Endothelial cell of umbilical vein (primary cell): ENCODE measurements around the gene ACOT7.

Experiments
- EZH2 ChIP-seq: IDR thresholded peaks from 2 replicates; pipeline ENCODE4 v1.6.1; 2012; ENCODE audit warnings: borderline replicate concordance, low read depth, mild to moderate bottlenecking, moderate library complexity, low read length, inconsistent platforms; ENCODE audit not compliant: severe bottlenecking
- POLR2A ChIP-seq: IDR thresholded peaks from 2 replicates; pipeline ENCODE4 v1.6.1; 2012; ENCODE audit warnings: low read depth, mild to moderate bottlenecking, control low read depth, low read length
- TF ChIP-seq, protein P1 (sequence below), 2 donors: IDR thresholded peaks; 1 replicate in 1 of 2; 2 replicates in 1 of 2; pipeline ENCODE4 v1.5.1; 2011; ENCODE audit warnings: low read length in 2 of 2, mild to moderate bottlenecking in 2 of 2, moderate library complexity in 2 of 2, control low read depth in 1 of 2, inconsistent platforms in 1 of 2, low read depth in 1 of 2; ENCODE audit not compliant: insufficient read depth in 1 of 2; ENCODE audit errors: extremely low read depth in 1 of 2

DNA sequence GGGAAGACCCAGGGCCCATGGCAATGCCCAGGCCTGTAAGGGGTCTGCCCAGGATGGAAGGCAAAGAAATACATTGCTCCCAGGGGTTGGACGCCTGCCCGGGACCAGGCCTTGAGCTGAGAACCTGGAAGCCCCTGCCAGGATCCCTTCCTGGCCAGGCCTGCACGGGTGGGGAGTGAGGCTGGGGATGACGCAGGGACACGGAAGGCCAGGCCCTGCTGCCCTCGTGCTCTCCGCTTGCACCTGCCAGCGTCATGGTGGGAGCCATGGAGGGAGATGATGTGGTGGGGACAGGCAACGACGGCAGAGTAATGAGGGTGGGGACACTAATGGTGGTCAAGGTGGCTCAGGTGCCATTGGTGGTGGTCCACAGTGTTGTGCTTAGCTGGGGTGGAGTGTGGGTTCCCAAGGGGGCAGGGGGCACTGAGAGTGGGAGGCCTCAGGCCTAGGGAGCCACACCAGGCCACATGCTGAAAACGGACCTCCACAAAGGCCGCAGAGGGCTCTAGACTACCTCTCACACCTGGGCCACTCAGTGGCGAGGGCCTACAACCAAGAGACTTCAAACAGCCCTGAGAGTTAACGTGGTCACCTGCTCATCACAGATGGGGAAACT, 145.3 kb downstream of the ACOT7 start:
- TF ChIP-seq POLR2A: no peak
- TF ChIP-seq, protein P1, sequence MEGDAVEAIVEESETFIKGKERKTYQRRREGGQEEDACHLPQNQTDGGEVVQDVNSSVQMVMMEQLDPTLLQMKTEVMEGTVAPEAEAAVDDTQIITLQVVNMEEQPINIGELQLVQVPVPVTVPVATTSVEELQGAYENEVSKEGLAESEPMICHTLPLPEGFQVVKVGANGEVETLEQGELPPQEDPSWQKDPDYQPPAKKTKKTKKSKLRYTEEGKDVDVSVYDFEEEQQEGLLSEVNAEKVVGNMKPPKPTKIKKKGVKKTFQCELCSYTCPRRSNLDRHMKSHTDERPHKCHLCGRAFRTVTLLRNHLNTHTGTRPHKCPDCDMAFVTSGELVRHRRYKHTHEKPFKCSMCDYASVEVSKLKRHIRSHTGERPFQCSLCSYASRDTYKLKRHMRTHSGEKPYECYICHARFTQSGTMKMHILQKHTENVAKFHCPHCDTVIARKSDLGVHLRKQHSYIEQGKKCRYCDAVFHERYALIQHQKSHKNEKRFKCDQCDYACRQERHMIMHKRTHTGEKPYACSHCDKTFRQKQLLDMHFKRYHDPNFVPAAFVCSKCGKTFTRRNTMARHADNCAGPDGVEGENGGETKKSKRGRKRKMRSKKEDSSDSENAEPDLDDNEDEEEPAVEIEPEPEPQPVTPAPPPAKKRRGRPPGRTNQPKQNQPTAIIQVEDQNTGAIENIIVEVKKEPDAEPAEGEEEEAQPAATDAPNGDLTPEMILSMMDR (IDR thresholded peaks at IDR 0.05; ENCODE audit: extremely low read depth in 1 of 2, insufficient read depth in 1 of 2, low read depth in 1 of 2, low read length in 2 of 2): no peak
- no peak for TF ChIP-seq EZH2
